Measurements from ENCODE around the gene WARS2.

The WARS2 gene

GRCh38 chr1:119000371-119001180, 139.9 kb downstream of the WARS2 start:
- Histone ChIP-seq H3K27me3 (ENCODE audit: insufficient read depth, low read length) (no peaks in the 10 kb centered on the region), H3K4me3 (ENCODE audit: low read depth, low read length, poor library complexity, severe bottlenecking) (no peak overlapping the region), H3F3A (ENCODE audit: insufficient read depth, low read length) (no peaks in the 10 kb centered on the region), H3K9me2 (ENCODE audit: low read depth, low read length) (no peaks in the 10 kb centered on the region), H3K9ac (ENCODE audit: low read length) (no peak overlapping the region), H3K79me2 (ENCODE audit: insufficient read depth, low read length) (no peaks in the 10 kb centered on the region), H3K27ac (ENCODE audit: low read depth, low read length, poor library complexity, severe bottlenecking) (no peak overlapping the region), H2AFZ (ENCODE audit: low read length) (no peak overlapping the region), H3K36me3 (ENCODE audit: insufficient read depth, low read length) (no peaks in the 10 kb centered on the region), H3K4me2 (ENCODE audit: low read length) (no peak overlapping the region), H4K20me1 (ENCODE audit: insufficient read depth, low read length) (no peaks in the 10 kb centered on the region), H3K4me1 (ENCODE audit: insufficient read depth, low read length, severe bottlenecking) (no peaks in the 10 kb centered on the region), H3K9me3 (ENCODE audit: low read length) (no peaks in the 10 kb centered on the region)
- TF ChIP-seq EZH2 (IDR thresholded peaks at IDR 0.05; ENCODE audit: borderline replicate concordance, low read length) (no peak), CTCF (IDR thresholded peaks at IDR 0.05; ENCODE audit: low read length) (no peak)

- no peak overlapping the region for H3K4me3 ChIP-seq (ENCODE audit: low read depth, low read length, poor library complexity, severe bottlenecking)
- H3K9ac ChIP-seq (ENCODE audit: low read length), result no peak overlapping the region
- no peaks in the 10 kb centered on the region for H3K79me2 ChIP-seq (ENCODE audit: insufficient read depth, low read length)
- H3K27ac ChIP-seq (ENCODE audit: low read depth, low read length, poor library complexity, severe bottlenecking), result no peak overlapping the region
- no peaks in the 10 kb centered on the region for H4K20me1 ChIP-seq (ENCODE audit: insufficient read depth, low read length)
- no peak overlapping the region for H2AFZ ChIP-seq (ENCODE audit: low read length)
- no peaks in the 10 kb centered on the region for H3K9me3 ChIP-seq (ENCODE audit: low read length)
- no peak overlapping the region for H3K4me2 ChIP-seq (ENCODE audit: low read length)
- no peaks in the 10 kb centered on the region for H3F3A ChIP-seq (ENCODE audit: insufficient read depth, low read length)
- TF ChIP-seq EZH2 (IDR thresholded peaks at IDR 0.05; ENCODE audit: borderline replicate concordance, low read length) (no peak), CTCF (IDR thresholded peaks at IDR 0.05; ENCODE audit: low read length) (no peak)
- H3K9me2 ChIP-seq (ENCODE audit: low read depth, low read length), result no peaks in the 10 kb centered on the region
- H3K36me3 ChIP-seq (ENCODE audit: insufficient read depth, low read length), result no peaks in the 10 kb centered on the region
- H3K4me1 ChIP-seq (ENCODE audit: insufficient read depth, low read length, severe bottlenecking), result no peaks in the 10 kb centered on the region
- H3K27me3 ChIP-seq (ENCODE audit: insufficient read depth, low read length), result no peaks in the 10 kb centered on the region
Observed at GRCh38 chr1:118999348-119000071, 140.9 kb downstream of the WARS2 start.

- Histone ChIP-seq H3K27ac (ENCODE audit: low read depth, low read length, poor library complexity, severe bottlenecking) (no peak overlapping the region), H3K4me1 (ENCODE audit: insufficient read depth, low read length, severe bottlenecking) (no peaks in the 10 kb centered on the region), H4K20me1 (ENCODE audit: insufficient read depth, low read length) (no peaks in the 10 kb centered on the region), H3K4me2 (ENCODE audit: low read length) (no peak overlapping the region), H3K36me3 (ENCODE audit: insufficient read depth, low read length) (no peaks in the 10 kb centered on the region), H3K4me3 (ENCODE audit: low read depth, low read length, poor library complexity, severe bottlenecking) (no peak overlapping the region), H3F3A (ENCODE audit: insufficient read depth, low read length) (no peaks in the 10 kb centered on the region), H2AFZ (ENCODE audit: low read length) (no peak overlapping the region), H3K27me3 (ENCODE audit: insufficient read depth, low read length) (no peaks in the 10 kb centered on the region; the same call in 1 of the 2 replicates), H3K79me2 (ENCODE audit: insufficient read depth, low read length) (no peaks in the 10 kb centered on the region), H3K9me2 (ENCODE audit: low read depth, low read length) (no peaks in the 10 kb centered on the region), H3K9ac (ENCODE audit: low read length) (no peak overlapping the region), H3K9me3 (ENCODE audit: low read length) (no peaks in the 10 kb centered on the region)
- TF ChIP-seq EZH2 (IDR thresholded peaks at IDR 0.05; ENCODE audit: borderline replicate concordance, low read length), result no peak
- no peak for TF ChIP-seq CTCF (IDR thresholded peaks at IDR 0.05; ENCODE audit: low read length)
Observed at GRCh38 chr1:118998171-118998570, 142.3 kb downstream of the WARS2 start.

Measured in OCI-LY1 (cell line).